OCI-LY1 (cell line): ENCODE data around the gene FRMD5.

Source experiments
- H2AFZ ChIP-seq: fragments of 200-600 bp; sonication (generic), shearing (Covaris generic); 2 replicates; pipeline ENCODE4 v1.6.0; 2014; ENCODE audit warnings: antibody characterized with exemption, mild to moderate bottlenecking, low read length
- H3F3A ChIP-seq: fragments of 200-600 bp; sonication (generic), shearing (Covaris generic); 2 replicates; pipeline ENCODE4 v1.6.0; 2014; ENCODE audit warnings: mild to moderate bottlenecking, antibody characterized with exemption, low read length, moderate library complexity; ENCODE audit not compliant: insufficient read depth
- H3K27ac ChIP-seq: fragments of 200-600 bp; sonication (generic); 2 replicates; pipeline ENCODE4 v1.5.1; 2014; ENCODE audit warnings: low read length, mixed run types, mild to moderate bottlenecking, low read depth; ENCODE audit not compliant: poor library complexity, severe bottlenecking
- H3K27me3 ChIP-seq: fragments of 200-600 bp; sonication (generic); 2 replicates; pipeline ENCODE4 v1.6.0; 2014; ENCODE audit warnings: antibody characterized with exemption, mild to moderate bottlenecking, low read length, moderate library complexity; ENCODE audit not compliant: insufficient read depth
- H3K36me3 ChIP-seq: fragments of 200-600 bp; sonication (generic); 2 replicates; pipeline ENCODE4 v1.6.1; 2014; ENCODE audit warnings: mild to moderate bottlenecking, antibody characterized with exemption, low read length, moderate library complexity, mixed read lengths; ENCODE audit not compliant: insufficient read depth
- H3K4me1 ChIP-seq: fragments of 200-600 bp; sonication (generic); 2 replicates; pipeline ENCODE4 v1.5.1; 2014; ENCODE audit warnings: mild to moderate bottlenecking, low read length, moderate library complexity; ENCODE audit not compliant: insufficient read depth, severe bottlenecking
- H3K4me2 ChIP-seq: fragments of 200-600 bp; sonication (generic), shearing (Covaris generic); 2 replicates; pipeline ENCODE4 v1.6.1; 2014; ENCODE audit warnings: low read length
- H3K4me3 ChIP-seq: fragments of 200-600 bp; sonication (generic); 2 replicates; pipeline ENCODE4 v1.5.1; 2014; ENCODE audit warnings: low read length, low read depth, mild to moderate bottlenecking, mixed read lengths; ENCODE audit not compliant: poor library complexity, severe bottlenecking
- H3K79me2 ChIP-seq: fragments of 200-600 bp; shearing (Covaris generic); 2 replicates; pipeline ENCODE4 v1.6.1; 2016; ENCODE audit warnings: mixed run types, low read length, mixed read lengths; ENCODE audit not compliant: insufficient read depth
- H3K9ac ChIP-seq: fragments of 200-600 bp; sonication (generic), shearing (Covaris generic); 2 replicates; pipeline ENCODE4 v1.6.1; 2014; ENCODE audit warnings: mild to moderate bottlenecking, low read length, mixed read lengths
- H3K9me2 ChIP-seq: fragments of 200-600 bp; sonication (generic), shearing (Covaris generic); 2 replicates; pipeline ENCODE4 v1.6.1; 2014; ENCODE audit warnings: low read depth, mild to moderate bottlenecking, low read length, mixed read lengths
- H3K9me3 ChIP-seq: fragments of 200-600 bp; shearing (Covaris generic); 2 replicates; pipeline ENCODE4 v1.6.1; 2014; ENCODE audit warnings: low read length, mixed read lengths
- H4K20me1 ChIP-seq: fragments of 200-600 bp; sonication (generic), shearing (Covaris generic); 2 replicates; pipeline ENCODE4 v1.6.0; 2016; ENCODE audit warnings: mild to moderate bottlenecking, low read length; ENCODE audit not compliant: insufficient read depth
- CTCF ChIP-seq: fragments of 200-600 bp; sonication (generic), shearing (Covaris generic); IDR thresholded peaks from 2 replicates; pipeline ENCODE4 v1.5.1; 2017; ENCODE audit warnings: mild to moderate bottlenecking, antibody characterized with exemption, low read length, moderate library complexity, mixed read lengths
- EZH2 ChIP-seq: fragments of 200-600 bp; sonication (generic), shearing (Covaris generic); IDR thresholded peaks from 2 replicates; pipeline ENCODE4 v1.8.0; 2017; ENCODE audit warnings: borderline replicate concordance, mixed run types, mild to moderate bottlenecking, antibody characterized with exemption, low read length, moderate library complexity, mixed read lengths

Gene FRMD5

GRCh38 chr15:43989938-43990337, 205.1 kb downstream of the FRMD5 start:
- TF ChIP-seq CTCF = no peak
- TF ChIP-seq EZH2 = no peak
- Histone ChIP-seq H3K4me3 (no peak overlapping the region), H3K4me1 (no peaks in the 10 kb centered on the region), H3K4me2 (no peak overlapping the region), H3K9me3 (no peaks in the 10 kb centered on the region), H3F3A (no peaks in the 10 kb centered on the region), H3K27me3 (no peaks in the 10 kb centered on the region), H2AFZ (no peak overlapping the region), H3K36me3 (no peaks in the 10 kb centered on the region), H3K9ac (no peak overlapping the region), H3K79me2 (no peaks in the 10 kb centered on the region), H3K27ac (no peak overlapping the region), H4K20me1 (no peaks in the 10 kb centered on the region), H3K9me2 (no peaks in the 10 kb centered on the region)

- no peak overlapping the region for H2AFZ ChIP-seq
- H3K9ac ChIP-seq = no peak overlapping the region
- no peaks in the 10 kb centered on the region for H3K4me1 ChIP-seq
- no peaks in the 10 kb centered on the region for H3K27me3 ChIP-seq
- H3F3A ChIP-seq = no peaks in the 10 kb centered on the region
- no peak for TF ChIP-seq EZH2
- TF ChIP-seq CTCF = no peak
- H4K20me1 ChIP-seq = no peaks in the 10 kb centered on the region
- H3K4me2 ChIP-seq = no peak overlapping the region
- no peak overlapping the region for H3K27ac ChIP-seq
- H3K4me3 ChIP-seq = no peak overlapping the region
- no peaks in the 10 kb centered on the region for H3K79me2 ChIP-seq
- H3K36me3 ChIP-seq = no peaks in the 10 kb centered on the region
- H3K9me3 ChIP-seq = no peaks in the 10 kb centered on the region
- no peaks in the 10 kb centered on the region for H3K9me2 ChIP-seq
These were observed 206.2 kb downstream of the FRMD5 start for GRCh38 chr15:43988900-43989299.

- Histone ChIP-seq H2AFZ (no peak overlapping the region), H3K4me1 (no peaks in the 10 kb centered on the region), H3K27me3 (no peaks in the 10 kb centered on the region), H3K9me3 (no peaks in the 10 kb centered on the region), H3K4me2 (no peak overlapping the region), H3K27ac (no peak overlapping the region), H3K4me3 (no peak overlapping the region), H3K36me3 (no peaks in the 10 kb centered on the region), H4K20me1 (no peaks in the 10 kb centered on the region), H3K9me2 (no peaks in the 10 kb centered on the region), H3K9ac (no peak overlapping the region), H3K79me2 (no peaks in the 10 kb centered on the region), H3F3A (no peaks in the 10 kb centered on the region)
- TF ChIP-seq CTCF = no peak
- TF ChIP-seq EZH2 = no peak
These were observed 207.1 kb downstream of the FRMD5 start for GRCh38 chr15:43987924-43988323.
